Hippocampal formation (tissue), 2 donors: ENCODE measurements around the gene POLR3A.

Source experiments
- DNase-seq, 2 donors: peaks; one replicate each; lab custom pipeline; 2025; lab: John Stamatoyannopoulos, UW

The POLR3A gene

DNA sequence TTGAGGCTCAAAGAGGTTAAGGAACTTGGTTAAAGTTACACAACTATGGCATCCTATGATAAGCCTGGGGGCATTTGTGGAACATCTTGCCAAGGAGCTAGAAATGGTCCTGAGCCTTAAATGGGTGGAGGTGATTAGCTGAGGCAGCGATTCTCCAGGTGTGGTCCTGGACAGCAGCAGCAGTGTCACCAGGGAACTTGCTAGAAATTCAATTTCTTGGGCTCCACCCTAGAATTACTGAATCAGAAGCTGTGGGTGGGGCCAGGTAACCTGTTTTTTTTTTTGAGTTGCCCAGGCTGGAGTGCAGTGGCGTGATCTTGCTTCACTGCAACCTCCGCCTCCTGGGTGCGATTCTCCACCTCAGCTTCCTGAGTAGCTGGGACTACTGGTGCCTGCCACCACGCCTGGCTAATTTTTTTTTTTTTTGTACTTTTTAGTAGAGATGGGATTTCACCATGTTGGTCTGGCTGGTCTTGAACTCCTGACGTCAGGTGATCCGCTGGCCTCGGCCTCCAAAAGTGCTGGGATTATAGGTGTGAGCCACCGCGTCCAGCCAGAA, 17.5 kb upstream of the POLR3A start:
- DNase-seq, result no peak

DNA sequence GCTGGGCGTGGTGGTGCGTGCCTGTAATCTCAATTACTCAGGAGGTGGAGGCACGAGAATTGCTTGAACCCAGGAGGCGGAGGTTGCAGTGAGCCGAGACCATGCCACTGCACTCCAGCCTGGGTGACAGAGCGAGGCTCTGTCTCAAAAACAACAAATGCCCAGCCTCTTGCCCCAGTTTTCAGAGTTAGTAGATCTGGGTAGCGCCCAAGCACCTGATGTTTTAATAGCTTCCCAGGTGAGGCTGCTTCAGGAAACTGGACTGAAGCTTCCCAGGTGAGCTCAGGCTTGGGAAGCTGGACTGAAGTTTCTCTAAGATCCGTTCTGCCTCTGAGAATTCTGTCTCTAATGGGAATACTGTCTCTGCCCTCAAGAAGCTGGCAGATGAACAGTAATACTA, 16.5 kb upstream of the POLR3A start:
- DNase-seq, result no peak

DNA sequence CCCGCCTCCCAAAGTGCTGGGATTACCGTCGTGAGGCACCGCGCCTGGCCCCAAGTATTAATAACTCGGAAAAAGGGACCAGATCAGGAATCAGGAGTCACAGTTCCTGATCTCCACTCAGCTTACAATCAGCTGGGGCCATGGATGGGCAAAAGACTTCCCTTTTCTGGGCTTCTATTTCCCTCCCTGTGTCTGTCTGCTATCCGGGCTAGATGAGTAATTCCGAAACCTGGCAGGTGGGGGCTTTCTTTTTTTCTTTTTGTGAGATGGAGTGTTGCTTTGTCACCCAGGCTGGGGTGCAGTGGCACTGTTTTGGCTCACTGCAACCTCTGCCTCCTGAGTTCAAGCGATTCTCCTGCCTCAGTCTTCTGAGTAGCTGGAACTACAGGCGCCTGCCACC, 15.9 kb upstream of the POLR3A start:
- no peak for DNase-seq

DNA sequence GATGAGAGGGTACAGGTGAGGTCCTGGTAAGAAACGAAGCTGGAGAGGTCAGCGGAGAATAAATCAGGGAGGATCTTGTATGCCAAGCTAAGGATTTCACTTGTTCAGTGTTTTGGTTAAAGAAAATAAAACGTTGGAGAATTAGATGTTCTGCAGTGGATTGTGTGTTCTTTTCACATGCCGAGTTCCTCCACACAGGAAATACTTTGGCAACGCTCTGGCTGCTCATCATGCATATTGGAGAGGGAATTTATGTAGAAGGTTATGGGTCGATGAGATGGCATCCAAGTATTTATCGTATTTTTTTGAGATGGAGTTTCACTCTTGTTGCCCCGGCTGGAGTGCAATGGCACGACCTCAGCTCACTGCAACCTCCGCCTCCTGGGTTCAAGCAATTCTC, 15.4 kb upstream of the POLR3A start:
- no peak for DNase-seq

DNA sequence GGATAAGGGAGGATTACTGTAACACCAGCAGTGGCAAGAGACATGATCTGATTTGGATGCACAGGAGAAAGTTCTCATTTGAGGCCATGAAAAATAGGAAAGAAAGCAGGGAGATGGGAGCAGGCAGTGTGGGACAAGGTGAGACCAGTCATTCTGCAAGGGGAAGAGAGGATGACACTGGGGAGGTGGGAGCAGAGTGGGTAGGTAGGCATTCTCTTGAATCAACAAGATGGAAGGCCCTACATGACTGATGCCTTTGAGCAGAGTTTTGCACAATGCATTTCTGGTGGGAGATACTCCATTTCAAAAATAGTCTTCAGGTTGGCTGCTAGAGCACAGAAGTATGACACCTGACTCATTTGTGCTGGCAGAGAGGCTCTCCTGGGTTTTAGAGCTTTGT, 14.9 kb upstream of the POLR3A start:
- DNase-seq, result no peak

DNA sequence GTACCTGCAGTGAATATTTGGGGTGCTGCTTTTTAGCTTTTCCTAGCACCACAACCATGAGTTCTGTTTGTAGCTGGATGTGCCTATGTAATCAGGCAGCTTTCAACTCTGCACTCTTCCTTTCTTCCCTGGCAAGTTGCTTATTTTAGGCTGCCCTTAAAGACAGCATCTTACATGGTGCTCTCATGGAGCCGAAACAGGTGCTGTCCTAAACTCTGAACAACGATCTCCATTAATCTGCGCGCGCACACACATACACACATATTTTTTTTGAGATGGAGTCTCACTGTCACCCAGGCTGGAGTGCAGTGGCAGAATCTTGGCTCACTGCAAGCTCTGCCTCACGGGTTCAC, 13.4 kb upstream of the POLR3A start:
- DNase-seq, result no peak

DNA sequence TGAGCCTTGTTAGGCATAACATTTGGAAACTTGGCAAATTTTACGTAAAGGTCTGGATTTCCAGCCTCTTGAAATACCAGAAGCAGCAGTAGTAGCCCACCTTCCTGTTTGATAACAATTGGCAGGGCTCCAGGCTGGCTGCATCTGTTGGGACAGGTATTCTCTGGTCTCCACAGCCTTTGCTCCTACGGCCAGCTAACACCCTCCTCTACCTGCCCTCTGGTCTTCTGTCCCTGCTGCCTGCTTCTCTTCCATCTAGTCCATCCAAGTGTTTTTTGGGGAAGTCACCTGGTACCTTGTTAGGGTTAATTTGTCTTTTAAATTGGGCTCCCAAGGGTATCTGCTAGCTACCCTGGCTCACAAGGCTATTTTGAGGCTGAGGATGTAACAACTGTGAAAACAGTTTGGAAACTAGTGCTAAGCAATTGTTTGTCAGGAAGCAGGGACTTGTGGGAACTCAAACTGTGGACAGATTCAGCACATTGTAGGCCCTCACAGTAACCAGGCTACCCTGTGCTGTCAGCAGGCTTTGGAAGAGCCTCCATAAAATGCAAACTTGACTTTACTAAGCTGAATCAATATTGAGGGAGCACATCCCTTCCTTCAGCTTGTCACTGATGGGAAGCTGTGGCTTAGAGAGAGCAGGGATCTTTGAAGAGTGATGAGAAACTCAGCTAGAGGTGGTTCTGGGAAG, 12.9 kb upstream of the POLR3A start:
- no peak for DNase-seq

DNA sequence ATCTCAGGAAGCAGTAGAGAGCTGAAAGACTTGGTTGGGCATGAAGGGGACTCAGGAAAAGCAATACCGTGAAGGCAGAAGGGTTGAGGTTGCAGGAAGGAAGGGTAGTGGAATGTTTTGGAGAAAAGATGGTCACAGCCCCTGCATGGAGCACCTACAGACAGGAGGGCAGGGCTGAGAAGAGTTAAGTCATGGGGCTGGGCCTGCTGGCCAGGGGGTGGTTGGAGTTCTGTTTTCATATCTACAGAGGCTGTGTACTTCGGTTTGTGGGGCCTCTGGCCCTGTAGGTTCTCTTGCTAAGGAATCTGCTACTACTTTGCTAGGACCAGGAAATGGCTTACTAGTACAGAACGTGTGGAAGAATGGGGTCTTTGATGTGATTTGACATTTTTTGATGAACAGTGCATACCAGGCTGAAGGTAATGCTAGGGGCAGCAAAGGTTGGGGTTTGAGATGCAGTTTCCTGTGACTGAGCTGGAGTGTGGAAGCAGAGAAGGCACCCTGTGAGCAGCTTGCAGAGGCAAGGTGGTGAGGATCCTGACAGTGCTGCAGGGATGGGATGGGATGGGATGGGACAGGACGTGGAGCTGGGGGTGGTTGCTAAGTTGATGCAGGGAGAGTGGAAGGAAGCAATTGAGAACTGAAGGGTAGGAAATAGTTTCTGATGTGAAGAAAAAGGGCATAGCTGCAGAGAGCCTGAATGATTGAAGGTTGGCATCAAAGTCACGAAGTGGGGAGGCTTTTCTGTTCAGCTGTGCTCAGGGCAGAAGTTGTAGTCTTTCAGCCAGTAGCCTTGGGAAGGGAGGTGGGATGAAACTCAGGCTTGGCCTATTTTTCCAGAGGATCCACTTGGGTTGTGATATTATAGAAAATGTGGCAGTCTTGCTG, 12.1 kb upstream of the POLR3A start:
- DNase-seq, result no peak

DNA sequence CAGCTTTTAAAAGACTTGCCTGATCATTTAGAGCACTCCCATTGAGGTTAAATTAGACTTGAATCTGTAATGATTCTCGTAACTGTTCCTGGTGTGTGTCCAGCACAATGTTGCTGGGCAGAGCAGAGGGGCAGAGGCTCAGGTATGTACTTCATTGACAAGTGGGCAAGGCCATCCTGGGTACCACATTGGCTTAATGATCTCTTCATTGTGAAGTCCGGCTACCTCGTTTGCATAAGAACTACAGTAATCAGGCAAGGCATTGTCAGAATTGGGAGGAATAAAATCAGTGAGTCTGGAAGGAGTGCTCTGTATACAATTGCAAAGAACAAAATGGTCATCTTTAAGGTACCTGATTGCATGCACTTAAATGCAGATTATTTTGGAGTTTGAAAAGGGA, 10.4 kb upstream of the POLR3A start:
- DNase-seq, result no peak

DNA sequence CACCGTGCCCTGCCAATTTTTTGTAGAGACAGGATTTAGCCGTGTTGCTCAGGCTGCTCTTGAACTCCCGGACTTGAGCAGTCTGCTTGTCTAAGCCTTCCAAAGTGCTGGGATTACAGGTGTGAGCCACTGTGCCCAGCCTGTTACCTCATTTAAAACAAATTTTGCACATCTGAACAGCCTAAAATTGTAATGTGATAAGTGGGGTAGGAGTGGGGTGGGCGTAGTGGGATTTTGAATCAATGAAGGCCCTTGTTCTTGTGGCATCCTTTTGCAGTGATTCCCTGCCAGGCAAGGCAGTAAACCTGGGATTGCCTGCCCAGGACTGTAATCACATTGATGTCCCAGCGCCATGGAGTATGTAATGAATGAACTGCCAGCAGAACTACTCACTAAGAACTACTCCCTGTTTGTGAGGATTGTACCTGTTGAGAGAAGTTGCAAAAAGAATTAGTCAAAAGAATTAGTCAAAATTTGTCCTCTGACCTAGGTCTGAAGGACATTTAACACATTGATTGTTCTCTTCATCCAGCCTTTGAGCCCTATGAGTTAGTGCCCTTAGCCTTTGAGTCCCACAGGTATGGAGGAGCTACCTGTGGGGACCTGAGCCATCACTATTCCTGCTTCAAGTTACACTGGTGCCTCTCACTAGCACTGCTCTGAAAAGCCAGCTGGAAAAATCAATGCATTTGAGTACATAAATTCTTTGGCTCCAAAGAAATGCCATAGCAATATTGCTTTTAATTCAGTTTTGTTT, 9.7 kb upstream of the POLR3A start:
- no peak for DNase-seq

DNA sequence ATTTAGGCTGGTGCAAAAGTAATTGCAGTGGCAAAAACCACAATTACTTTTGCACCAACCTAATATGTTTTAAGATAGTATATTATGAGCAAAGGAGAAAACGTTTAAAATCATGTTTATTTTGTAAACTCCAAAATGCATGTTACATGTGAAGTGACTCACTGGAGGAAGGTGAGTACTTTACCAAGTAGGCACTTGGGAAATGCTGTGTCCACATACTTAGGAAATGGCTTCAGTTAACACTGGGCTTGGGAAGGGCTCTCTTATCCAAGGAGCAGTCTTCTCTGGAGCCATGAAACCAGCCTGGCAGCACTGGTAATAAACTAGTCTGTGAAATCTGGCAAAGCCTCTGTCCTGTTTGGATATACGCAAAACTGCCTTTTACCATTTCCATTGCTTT, 8.8 kb upstream of the POLR3A start:
- no peak for DNase-seq

DNA sequence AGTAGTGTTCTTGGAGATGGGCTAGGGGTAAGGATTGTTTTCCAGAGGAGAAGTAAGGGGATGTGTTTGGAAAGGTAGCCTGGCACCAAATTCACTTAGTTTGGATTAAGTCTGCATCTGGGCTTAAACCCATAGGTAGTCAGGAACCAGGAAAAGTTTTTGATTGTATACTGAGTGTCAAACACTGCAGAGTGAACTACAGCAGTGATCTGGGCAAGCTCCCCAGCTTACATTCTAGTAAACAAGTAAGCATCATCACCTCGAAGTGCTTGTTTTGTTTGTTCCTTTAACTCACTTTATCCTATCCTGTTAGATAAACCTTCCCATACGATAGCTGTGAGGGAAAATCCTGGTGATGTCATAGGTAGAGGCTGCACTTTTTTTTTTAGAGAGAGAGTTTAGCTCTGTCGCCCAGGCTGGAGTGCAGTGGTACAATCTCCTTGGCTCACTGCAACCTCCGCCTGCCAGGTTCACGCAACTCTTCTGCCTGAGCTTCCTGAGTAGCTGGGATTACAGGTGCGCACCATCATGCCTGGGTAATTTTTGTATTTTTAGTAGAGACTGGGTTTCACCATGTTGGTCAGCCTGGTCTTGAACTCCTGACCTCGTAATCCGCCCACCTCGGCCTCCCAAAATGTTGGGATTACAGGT, 6.7 kb upstream of the POLR3A start:
- no peak for DNase-seq

DNA sequence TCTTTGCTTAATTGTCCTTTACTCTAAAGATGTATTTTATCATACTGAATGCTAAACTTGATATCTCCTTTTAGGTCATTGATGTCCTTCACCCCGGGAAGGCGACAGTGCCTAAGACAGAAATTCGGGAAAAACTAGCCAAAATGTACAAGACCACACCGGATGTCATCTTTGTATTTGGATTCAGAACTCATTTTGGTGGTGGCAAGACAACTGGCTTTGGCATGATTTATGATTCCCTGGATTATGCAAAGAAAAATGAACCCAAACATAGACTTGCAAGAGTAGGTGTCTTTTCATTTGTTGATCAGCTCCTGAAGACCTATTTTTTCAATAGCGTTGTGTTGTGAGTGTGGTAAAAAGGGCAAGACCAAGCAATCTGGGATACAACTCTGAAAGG, 6.1 kb upstream of the POLR3A start:
- DNase-seq, result no peak

DNA sequence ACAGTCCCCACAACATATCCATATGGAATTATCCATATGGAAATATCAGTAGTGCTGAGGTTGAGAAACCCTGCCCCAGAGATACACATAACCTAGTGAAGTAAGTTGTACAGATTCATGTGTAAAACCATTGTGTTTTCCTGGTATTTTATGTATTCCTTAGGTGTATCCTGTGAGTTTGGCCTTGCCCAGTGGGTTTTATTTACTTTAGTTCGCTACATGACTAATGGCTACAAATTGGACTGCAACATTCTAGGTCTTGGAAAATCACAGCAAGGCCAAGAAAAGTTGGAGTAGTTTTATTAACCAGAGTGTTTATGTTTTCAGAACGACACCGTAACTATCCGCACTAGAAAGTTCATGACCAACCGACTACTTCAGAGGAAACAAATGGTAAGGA, 5.7 kb upstream of the POLR3A start:
- no peak for DNase-seq

DNA sequence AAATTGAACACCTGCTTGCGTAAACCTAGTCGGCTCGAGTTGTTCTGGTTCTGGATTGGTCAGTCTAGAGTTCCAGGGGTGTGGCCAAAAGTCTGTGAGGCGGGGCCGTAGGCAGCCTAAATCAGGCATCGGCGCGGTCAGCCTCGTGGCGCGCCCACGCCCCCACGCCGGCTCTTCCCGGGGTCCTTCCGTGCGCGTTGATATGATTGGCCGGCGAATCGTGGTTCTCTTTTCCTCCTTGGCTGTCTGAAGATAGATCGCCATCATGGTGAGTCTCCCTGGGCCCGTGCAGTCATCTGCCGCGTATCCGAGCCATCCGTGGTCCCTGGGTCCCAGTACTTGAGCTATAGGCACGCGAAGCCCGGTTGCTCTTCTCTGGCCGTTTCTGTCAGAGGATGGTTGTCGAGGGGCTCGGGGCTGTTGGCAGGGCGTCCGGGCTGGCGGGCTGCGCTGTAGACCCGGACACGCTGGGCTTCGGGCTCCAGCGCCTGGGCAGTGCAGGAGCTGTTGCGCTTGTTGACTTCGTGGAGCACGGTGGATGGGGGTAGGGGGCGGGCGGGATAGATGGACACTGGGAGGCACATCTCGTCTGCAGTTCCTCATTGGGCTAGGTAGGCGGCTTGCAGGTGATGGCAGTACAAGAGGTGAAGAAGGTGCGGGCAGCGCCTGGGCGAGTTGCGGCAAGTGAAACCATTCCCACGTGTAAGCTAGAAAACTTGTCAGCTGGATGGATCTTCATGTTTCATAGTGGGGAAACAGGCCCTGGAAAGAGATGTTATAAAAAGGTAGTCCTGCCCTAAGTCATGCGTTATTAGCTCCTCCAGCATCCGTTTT, 4.5 kb upstream of the POLR3A start, which contains the start of gene RPS24:
Gene RPS24 (plus strand): TSS at position 227 of the 834 bp plus-strand sequence. CDS start 39 bp downstream, at position 266.
- DNase-seq, result peak; percentile 92 to 96

DNA sequence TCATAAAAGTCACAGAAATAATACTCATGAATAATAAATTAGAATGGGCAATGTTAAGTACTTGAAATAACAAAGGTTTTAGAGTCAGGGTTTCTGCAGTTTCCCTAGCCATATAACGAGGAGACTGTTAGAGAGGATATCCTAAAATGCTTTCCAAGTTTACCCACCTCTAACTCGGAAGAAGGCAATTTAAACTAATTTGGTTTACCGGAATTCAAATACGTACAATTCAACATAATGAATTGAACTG, 4.0 kb upstream of the POLR3A start:
- no peak for DNase-seq

DNA sequence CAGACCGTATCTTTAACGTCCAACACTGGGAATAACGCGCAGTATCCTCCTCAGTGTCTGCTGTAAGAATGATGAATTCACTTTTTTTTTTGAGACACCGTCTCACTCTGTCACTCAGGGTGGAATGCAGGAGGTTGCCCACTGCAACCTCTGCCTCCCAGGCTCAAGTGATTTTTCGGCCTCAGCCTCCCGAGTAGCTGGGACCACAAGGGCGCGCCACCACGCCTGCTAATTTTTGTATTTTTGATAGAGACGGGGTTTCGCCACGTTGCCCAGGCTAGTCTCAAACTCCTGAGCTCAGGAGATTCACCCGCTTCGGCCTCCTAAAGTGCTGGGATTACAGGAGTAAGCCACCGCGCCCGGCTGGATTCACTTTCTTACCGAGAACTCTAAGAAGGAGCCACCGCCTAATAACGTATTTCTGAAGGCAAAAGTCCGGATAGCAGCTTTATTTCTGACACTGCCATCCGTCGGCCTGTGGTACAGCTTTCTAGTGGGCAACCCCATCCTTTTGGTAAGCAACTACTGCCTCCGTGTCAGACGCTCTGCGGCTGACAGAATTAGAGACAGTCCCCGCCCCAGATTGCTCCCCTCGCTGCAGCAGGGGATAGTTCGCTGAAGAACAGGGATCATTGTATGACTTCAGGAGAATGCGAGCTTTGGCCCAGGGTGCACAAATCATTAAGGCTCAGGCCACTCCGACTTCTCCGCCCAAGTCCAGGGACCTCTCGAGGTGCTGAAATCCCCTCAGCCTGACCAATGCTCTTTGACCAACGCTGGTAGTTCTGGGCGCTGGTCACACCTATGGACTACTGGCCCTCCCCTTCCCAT, 662 bp downstream of the POLR3A start:
- no peak for DNase-seq

DNA sequence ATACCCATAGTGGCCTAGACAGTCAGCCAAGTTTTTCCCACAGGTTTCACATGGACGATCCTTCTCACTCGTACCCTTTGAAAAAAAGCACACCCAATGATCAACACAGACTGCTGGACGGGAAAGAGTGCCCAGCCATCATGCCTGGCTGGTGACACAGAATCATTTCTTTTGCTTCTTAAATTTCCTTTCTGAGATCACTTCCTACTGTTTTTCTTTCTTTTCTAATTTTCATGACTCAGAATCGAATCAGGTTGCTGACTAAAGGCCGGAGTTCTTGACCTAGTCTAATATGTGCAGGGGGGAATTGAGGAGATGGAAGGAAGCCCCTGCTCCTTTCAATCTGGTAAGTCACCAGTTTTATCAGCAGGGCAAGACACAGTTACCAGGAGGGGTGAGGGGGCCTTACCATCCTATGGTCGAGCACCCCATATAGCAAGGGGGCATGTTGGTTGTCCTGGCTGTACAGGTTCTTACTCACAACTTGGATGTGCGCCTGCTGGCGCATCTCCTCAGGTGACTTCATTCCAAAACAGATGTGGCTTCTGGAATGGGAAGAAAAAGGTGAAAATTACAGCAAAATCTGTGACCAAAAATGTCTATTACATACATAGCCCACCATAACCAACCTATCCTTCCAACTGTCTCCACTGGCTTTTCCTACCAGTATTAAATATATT, 3.5 kb downstream of the POLR3A start:
- DNase-seq, result no peak

DNA sequence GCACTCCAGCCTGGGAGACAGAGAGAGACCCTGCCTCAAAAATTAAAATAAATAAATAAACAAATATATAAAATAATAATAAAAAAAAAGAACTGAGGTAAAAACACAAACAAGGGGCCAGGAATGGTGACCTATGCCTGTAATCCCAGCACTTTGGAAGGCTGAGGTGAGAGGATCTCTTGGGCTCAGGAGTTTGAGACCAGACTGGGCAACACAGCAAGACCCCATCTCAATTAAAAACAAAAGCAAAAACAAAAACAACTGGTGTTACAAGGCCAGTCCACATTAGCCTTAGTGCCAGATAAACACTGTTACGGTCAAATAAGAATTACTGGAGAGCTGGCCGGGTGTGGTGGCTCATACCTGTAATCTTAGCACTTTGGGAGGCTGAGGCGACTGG, 5.6 kb downstream of the POLR3A start:
- no peak for DNase-seq

DNA sequence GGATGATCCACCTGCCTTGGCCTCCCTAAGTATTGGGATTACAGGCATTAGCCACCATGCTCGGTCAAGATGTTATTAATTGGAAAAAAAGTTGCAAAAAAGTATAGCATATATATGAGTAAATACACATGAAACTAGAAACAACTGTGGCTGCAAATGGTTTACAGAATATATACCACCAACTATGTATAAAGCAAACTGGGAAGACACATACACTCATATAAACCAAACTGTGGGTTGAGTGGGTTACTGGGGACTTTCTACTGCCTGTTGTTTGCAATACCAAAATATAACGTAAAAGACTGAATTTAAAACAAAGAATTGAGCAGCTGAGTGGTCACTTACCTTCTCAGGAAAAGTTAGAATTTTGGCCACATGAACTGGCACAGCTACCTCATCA, 8.1 kb downstream of the POLR3A start:
- DNase-seq, result no peak
